ENCODE data around the gene ADRM1. TPM values are rescaled to one million over a fixed set of nuclear protein-coding genes. Genes with fewer than 3 reads are reported as not detected.
A peak's percentile ranks its signal among the peaks of the same experiment; 100 is the strongest.

ADRM1 gene
- total RNA-seq, 1 donor from 2014 or later: 97.9 TPM

DNA sequence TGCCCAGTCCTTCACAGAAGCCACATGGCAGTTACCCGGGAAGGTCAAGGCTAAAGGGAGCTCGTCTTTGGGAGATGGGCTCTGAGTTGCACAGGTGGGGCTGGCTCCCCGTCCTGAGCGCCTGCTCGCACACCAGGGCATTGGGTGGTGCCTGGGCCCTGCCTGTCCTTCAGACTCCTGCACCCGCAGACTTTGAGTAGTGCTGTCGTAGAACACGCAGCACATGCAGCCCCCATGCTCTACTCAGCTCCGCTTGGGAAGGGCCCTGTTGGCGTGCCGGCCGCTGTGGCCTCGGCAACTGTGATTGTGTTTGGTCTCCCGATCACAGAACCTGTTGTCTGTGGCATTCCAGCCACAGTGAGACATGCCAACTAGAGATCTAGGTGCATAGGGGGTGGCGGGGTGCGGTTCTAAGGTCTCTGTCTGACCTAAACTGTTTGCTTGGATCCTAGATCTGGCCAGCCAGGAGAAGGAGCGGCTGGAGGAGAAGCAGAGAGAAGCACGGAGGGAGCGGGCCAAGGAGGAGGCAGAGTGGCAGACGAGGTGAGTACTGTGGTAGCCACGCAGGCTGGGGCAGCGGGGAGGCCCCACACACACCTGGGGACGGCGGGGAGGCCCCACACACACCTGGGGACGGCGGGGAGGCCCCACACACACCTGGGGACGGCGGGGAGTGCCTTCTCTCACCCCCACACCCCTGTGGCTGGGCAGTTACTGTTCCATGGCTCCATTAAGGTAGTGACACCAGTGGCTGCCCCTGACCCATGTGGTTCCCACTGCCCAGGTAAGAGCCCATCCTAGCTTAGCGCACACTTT, 11.3 kb upstream of the ADRM1 start:
- Mint-ChIP-seq H3K9me3 (no peaks in the 10 kb centered on the region), H3K27me3 (no peaks in the 10 kb centered on the region), H3K4me1 (peaks cover 38% of the 10 kb centered on the region), H3K36me3 (ENCODE audit: low read depth) (peaks cover 64% of the 10 kb centered on the region), H3K4me3 (no peak overlapping the region), H3K27ac (no peak overlapping the region)
- DNase-seq (no peak), ATAC-seq (ENCODE audit: low read depth) (no peak)
- ChIA-PET POLR2A (no interaction called here), CTCF (no interaction called here)
- TF ChIP-seq, protein P1, sequence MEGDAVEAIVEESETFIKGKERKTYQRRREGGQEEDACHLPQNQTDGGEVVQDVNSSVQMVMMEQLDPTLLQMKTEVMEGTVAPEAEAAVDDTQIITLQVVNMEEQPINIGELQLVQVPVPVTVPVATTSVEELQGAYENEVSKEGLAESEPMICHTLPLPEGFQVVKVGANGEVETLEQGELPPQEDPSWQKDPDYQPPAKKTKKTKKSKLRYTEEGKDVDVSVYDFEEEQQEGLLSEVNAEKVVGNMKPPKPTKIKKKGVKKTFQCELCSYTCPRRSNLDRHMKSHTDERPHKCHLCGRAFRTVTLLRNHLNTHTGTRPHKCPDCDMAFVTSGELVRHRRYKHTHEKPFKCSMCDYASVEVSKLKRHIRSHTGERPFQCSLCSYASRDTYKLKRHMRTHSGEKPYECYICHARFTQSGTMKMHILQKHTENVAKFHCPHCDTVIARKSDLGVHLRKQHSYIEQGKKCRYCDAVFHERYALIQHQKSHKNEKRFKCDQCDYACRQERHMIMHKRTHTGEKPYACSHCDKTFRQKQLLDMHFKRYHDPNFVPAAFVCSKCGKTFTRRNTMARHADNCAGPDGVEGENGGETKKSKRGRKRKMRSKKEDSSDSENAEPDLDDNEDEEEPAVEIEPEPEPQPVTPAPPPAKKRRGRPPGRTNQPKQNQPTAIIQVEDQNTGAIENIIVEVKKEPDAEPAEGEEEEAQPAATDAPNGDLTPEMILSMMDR (IDR thresholded peaks at IDR 0.05): no peak
- intact Hi-C loops (cut with micrococcal nuclease): no loop called here

- Mint-ChIP-seq H3K4me3 (peak overlapping the region; percentile 7), H3K9me3 (no peaks in the 10 kb centered on the region), H3K27me3 (no peaks in the 10 kb centered on the region), H3K27ac (peak overlapping the region; percentile 65), H3K36me3 (ENCODE audit: low read depth) (peaks cover 62% of the 10 kb centered on the region), H3K4me1 (peaks cover 41% of the 10 kb centered on the region)
- TF ChIP-seq, protein P1 (IDR thresholded peaks at IDR 0.05): no peak
- peak; percentile 73 for ATAC-seq (ENCODE audit: low read depth)
- intact Hi-C loops (cut with micrococcal nuclease): no loop called here
- ChIA-PET CTCF (no interaction called here), POLR2A (no interaction called here)
- no peak for DNase-seq
Measured at GRCh38 chr20:62292108-62292507, 10.7 kb upstream of the ADRM1 start.

DNA sequence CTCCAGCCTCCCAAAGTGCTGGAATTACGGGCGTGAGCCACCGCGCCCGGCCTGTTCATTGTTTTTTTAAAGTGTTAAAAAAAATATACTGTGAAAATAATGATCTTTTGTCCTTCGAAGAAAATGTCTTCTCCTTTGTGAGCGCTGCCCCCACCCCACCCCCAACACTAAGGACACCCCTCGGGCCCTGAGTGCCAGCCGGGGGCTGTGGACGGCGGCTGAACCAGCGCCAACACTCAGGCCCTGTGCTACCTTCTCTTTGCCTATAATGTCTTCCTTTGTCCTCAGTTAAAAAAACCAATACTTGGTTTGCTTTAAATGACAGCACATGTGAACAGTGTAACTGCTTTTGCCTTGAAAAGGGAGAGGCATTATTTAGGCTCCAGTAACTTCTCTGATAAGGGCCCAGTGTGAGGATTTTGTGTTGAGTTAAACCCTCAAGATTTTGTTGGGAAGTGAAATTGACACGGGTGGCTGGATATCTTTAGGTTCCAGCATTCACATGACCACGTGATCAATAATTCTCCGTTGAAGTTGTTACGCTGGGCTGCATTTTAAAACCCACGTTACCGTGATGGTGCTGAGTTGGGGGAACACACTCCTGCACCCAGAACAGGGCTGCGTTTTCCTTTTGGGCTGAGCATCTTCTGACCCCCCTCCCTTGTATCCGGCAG, 9.5 kb upstream of the ADRM1 start:
- POLR2A ChIA-PET: no interaction called here
- TF ChIP-seq, protein P1 (IDR thresholded peaks at IDR 0.05): no peak
- no peak overlapping the region for H3K4me3 Mint-ChIP-seq
- no peaks in the 10 kb centered on the region for H3K9me3 Mint-ChIP-seq
- peak overlapping the region; percentile 27 for H3K27ac Mint-ChIP-seq
- intact Hi-C loops (cut with micrococcal nuclease): no loop called here
- DNase-seq (no peak), ATAC-seq (ENCODE audit: low read depth) (no peak)
- peaks cover 54% of the 10 kb centered on the region for H3K36me3 Mint-ChIP-seq (ENCODE audit: low read depth)
- H3K4me1 Mint-ChIP-seq: peaks cover 41% of the 10 kb centered on the region
- no peaks in the 10 kb centered on the region for H3K27me3 Mint-ChIP-seq
- CTCF ChIA-PET: no interaction called here

GRCh38 chr20:62293946-62294345, 8.9 kb upstream of the ADRM1 start:
- CTCF ChIA-PET: no interaction called here
- intact Hi-C loops (cut with micrococcal nuclease): loop anchor here (2.0 kb wide), 1 partner anchor 279 kb away; no protein-coding TSS in a partner anchor
- POLR2A ChIA-PET: no interaction called here
- Mint-ChIP-seq H3K36me3 (ENCODE audit: low read depth) (peaks cover 50% of the 10 kb centered on the region), H3K27me3 (no peaks in the 10 kb centered on the region), H3K9me3 (no peaks in the 10 kb centered on the region), H3K4me1 (peaks cover 41% of the 10 kb centered on the region), H3K27ac (peak overlapping the region; percentile 27), H3K4me3 (no peak overlapping the region)
- DNase-seq (no peak), ATAC-seq (ENCODE audit: low read depth) (no peak)
- TF ChIP-seq, protein P1 (IDR thresholded peaks at IDR 0.05): no peak

- Mint-ChIP-seq H3K27ac (peak overlapping the region; percentile 46), H3K27me3 (no peaks in the 10 kb centered on the region), H3K9me3 (no peaks in the 10 kb centered on the region), H3K4me3 (no peak overlapping the region), H3K4me1 (peaks cover 41% of the 10 kb centered on the region), H3K36me3 (ENCODE audit: low read depth) (peaks cover 48% of the 10 kb centered on the region)
- ChIA-PET POLR2A (no interaction called here), CTCF (no interaction called here)
- peak; percentile 59 for ATAC-seq (ENCODE audit: low read depth)
- TF ChIP-seq, protein P1 (IDR thresholded peaks at IDR 0.05): no peak
- DNase-seq: no peak
- intact Hi-C loops (cut with micrococcal nuclease): loop anchor here (2.0 kb wide), 1 partner anchor 280 kb away; no protein-coding TSS in a partner anchor
Measured at GRCh38 chr20:62294516-62294915, 8.3 kb upstream of the ADRM1 start.

All from activated B cell treated with CpG ODN at 0.5 μM for 24 hours (primary cell).